HG02884 (cell line): ENCODE measurements around the gene NPRL2.

Experiments
- ATAC-seq: cut with Tn5 transposase; IDR thresholded peaks from one replicate; pipeline ENCODE4 v1.9.1; 2021; ENCODE audit warnings: mild to moderate bottlenecking, moderate library complexity; ENCODE audit not compliant: unreplicated experiment

Gene NPRL2

GRCh38 chr3:50351323-50351697, 735 bp upstream of the NPRL2 start:
- no peak for ATAC-seq

DNA sequence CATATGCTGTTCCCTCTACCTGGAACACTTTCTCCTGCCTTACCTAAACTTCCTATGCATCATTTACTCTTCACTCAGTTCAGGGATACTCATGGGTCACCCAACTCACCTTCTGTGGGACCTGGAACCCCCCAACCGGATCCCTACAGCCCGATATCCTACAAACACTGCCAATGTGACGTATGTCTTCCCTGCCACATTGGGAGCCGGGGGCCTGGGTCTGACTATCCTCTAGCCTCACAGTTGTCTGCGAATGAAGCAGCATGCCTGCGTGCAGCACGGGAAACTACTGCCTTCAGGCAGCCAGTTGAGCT, 405 bp downstream of the NPRL2 start:
- ATAC-seq, result no peak

GRCh38 chr3:50347187-50347813, 3.3 kb downstream of the NPRL2 start:
- ATAC-seq, result no peak

GRCh38 chr3:50345586-50346234, 4.9 kb downstream of the NPRL2 start, which contains the start of gene ZMYND10:
Gene ZMYND10, minus strand, starts transcription at chr3:50345732. Its CDS starts 153 bp downstream, at chr3:50345579.
- ATAC-seq, result no peak

DNA sequence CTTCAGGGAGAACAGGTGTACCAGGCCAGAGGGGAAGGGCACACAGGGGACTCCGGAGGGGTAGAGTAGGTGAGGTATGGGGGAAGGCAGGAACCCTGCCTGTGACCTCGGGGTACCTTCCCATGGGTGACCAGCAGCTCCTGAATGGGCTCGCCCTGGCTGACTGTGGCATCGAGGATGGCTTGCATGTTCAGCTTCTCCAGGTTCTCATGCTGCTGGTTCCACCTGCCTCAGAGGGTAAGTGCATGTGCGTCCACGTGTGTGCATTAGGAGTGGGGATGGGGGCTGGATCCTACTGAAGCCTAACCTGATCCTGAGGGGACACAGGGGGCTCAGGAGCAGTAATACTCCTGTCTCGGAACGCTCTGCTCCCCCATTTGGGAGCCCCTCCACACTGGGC, 5.6 kb downstream of the NPRL2 start:
- ATAC-seq, result no peak

- ATAC-seq, result no peak
Observed at GRCh38 chr3:50342813-50343633, 7.6 kb downstream of the NPRL2 start.

DNA sequence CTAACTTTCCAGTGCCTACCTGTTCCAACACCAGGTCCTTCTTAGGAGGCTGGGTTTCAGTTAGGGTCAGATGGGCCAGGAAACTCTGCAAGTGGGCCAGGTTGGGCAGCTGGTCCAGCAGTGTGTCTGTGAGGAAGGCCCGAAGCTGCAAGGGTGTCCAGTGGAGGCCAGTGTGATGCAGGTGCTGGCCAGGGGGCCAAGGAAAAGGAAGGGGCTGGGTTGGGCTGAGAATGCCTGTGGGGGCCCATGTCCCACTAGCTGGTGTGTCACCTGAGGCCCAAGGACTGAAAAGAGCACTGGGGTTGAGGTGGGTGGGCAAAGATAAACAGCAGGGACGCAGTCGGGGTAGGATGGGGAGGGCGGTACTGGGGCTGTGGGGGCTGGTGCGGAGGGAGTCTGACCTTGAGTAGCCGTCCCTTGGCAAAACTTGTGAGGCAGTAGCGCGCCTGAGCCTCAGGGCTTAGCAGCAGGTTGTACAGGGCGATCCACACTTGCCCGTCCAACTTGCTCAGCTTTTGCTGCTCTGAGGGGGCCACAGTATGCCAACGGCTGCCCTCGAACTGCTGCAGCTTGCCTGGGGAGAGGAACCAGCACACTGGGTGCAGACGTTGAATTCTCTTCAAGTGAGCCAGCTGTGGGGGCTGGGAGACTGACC, 8.5 kb downstream of the NPRL2 start:
- no peak for ATAC-seq

- no peak for ATAC-seq
Observed at GRCh38 chr3:50341537-50341936, 9.0 kb downstream of the NPRL2 start.

- ATAC-seq, result no peak
Observed at GRCh38 chr3:50340448-50341329, 9.9 kb downstream of the NPRL2 start, which contains the start of gene RASSF1. Gene RASSF1, minus strand, starts transcription at chr3:50340836. Its CDS starts 31 bp downstream, at chr3:50340805.

- no peak for ATAC-seq
Observed at GRCh38 chr3:50340147-50340447, 10.5 kb downstream of the NPRL2 start.

DNA sequence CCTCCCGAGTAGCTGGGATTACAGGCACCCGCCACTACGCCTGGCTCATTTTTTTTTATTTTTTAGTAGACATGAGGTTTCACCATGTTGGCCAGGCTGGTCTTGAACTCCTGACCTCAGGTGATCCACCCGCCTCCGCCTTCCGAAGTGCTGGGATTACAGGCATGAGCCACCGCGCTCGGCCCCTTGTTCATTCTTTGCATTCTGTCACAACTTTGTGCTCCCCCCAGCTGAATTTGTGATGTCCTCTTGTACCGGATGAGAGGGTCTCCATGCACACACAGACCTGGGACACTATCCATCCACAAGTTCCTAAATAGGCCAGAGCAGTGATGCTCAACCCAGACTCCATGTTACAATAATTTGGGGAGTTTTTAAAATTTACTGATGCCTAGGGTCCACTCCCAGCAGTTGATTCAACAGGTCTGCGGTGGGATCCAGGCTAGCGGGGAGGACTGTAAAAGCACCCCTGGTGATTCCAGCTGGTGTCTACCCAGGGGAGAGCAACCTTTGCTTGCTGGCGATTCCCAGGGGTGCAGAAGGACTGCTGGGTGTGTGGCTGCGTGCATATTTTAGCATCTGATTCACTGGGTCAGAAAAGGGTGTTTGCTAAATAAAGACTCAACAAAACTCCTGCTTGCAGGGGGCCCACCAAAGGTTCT, 11.0 kb downstream of the NPRL2 start:
- ATAC-seq, result no peak

DNA sequence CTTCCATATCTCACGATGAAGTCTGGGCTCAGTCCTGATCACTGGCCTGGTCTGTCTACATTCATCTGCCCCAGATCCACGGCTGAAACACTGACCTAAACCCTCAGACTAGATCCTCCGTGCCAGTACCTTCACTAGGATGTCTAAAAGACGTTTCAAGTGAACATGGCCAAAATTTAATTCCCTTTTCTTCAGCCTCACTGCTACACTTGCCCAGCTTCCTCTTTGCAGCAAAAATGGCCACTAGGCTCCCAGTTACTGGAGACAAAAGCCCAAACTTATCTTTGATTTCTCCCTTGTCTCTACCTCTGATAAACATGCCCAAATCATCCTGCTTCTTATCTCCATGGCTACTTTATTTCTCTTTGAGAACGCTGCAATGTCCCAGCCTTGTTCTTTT, 11.6 kb downstream of the NPRL2 start:
- ATAC-seq, result no peak

GRCh38 chr3:50337175-50337861, 13.3 kb downstream of the NPRL2 start:
- peak; percentile 65 for ATAC-seq

DNA sequence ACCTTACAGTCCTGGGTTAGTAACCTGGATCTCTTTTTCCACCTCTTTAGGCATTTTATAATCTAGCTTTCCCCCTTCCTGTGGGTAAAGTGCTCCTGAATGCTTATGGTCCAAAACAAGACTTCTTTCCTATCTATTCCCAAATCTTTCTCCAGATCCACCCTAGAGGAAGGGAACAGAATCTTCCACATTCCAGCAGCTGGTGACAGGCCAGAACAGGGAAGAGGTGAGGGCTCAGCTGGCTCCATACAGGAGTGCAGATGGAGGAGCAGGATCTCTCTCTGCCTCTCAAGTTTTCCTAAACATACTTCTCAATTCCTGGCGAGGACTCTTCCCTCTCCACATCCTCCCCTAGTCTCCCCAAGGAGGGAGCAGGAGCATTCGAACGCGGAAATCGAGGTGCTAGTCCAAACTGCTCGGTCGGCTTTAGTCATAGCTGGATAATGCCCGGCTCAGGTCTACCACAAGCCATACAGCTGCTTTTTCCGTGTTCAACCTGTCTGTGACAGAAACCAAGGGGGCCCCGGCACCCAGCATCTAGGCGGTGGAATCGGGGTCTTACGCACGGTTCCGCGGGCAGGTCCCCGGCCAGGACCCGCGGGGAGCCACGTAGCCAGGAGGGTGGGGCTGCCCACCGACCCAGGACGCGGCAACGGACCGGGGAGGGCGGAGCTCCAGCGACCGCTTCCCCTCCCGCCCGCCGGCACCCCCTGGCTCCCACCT, 14.0 kb downstream of the NPRL2 start:
- peak; percentile 4 for ATAC-seq

GRCh38 chr3:50334339-50335075, 16.1 kb downstream of the NPRL2 start:
- ATAC-seq, result no peak

DNA sequence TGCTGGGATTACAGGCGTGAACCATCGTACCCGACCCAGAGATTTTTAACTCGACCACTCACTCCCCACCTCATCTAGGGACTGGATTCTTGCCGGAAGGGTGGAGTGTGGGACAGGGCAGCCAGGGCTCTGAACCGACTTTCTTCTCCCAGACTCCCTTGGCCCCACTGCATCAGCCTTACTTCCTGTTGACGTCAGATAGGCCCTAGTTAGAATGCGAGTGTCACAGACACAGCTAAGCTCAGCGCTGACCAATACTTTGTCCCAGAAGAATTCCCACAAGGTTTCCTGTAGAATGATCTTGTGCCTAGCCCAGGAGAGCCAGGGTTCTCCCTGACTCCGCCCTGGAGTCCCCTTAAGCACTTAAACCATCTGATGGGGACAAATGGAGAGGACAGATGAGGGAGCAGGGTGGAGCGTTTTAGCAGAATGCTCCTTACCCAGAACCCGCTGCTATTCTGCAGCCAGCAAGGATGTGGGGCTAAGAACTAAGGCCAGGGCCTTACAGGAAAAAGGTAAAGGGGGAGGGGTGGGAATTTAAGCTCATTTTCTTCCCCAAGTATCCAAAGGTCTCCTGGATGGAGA, 16.7 kb downstream of the NPRL2 start:
- no peak for ATAC-seq

GRCh38 chr3:50331364-50331907, 19.1 kb downstream of the NPRL2 start:
- ATAC-seq, result no peak

GRCh38 chr3:50330330-50330729, 20.2 kb downstream of the NPRL2 start:
- ATAC-seq, result no peak
